ENCODE measurements around the gene PLEKHA5. TPM values are rescaled to one million over a fixed set of nuclear protein-coding genes. Genes with fewer than 3 reads are reported as not detected.

Gene PLEKHA5
- polyA plus RNA-seq, 1 of the 3 experiments (the other 2 are of a cell fraction): 7.1 TPM

DNA sequence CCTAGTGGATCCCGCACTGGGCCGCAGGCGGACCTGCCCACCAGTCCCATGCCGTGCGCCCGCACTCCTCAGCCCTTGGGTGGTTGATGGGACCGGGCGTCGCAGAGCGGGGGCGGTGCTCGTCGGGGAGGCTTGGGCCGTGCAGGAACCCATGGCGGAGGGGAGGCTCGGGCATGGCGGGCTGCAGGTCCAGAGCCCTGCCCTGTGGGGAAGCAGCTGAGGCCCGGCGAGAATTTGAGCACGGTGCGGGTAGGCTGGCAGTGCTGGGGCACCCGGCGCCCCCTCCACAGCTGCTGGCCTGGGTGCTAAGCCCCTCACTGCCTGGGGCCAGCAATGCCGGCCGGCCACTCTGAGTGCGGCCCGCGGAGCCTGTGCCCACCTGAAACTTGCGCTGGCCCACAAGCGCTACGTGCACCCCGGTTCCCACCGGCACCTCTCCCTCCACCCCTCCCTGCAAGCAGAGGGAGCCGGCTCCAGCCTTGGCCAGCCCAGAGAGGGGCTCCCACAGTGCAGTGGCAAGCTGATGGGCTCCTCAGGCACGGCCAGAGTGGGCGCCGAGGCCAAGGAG, 100.8 kb downstream of the PLEKHA5 start:
- ChIA-PET POLR2A (no interaction called here), CTCF (no interaction called here)
- DNase-seq: no peak
- Histone ChIP-seq H3K4me3 (ENCODE audit: low read depth in 2 of 2, low read length in 1 of 2) (no peak overlapping the region), H3K36me3 (replicated peaks in 1 of 2; ENCODE audit: control insufficient read depth in 1 of 2, insufficient read depth in 2 of 2, low read length in 1 of 2) (peaks cover 0 to 4% of the 10 kb centered on the region in 2 experiments), H3K4me2 (no peak overlapping the region), H3K79me2 (ENCODE audit: insufficient read depth) (no peaks in the 10 kb centered on the region), H2AFZ (ENCODE audit: low read depth) (no peak overlapping the region), H3K4me1 (ENCODE audit: control insufficient read depth in 1 of 2, insufficient read depth in 2 of 2, low read depth in 1 of 2, low read length in 1 of 2) (peaks cover 11 to 19% of the 10 kb centered on the region in 2 experiments; a peak in 3 of 4 replicates), H3K27ac (ENCODE audit: low read depth in 2 of 2, low read length in 1 of 2) (no peak overlapping the region), H4K20me1 (ENCODE audit: insufficient read depth) (no peaks in the 10 kb centered on the region), H3K27me3 (ENCODE audit: insufficient read depth) (no peaks in the 10 kb centered on the region), H3K9me2 (no peaks in the 10 kb centered on the region), H3K9ac (no peak overlapping the region), H3K9me3 (no peaks in the 10 kb centered on the region), H3F3A (replicated peaks; ENCODE audit: insufficient read depth) (peaks cover 3% of the 10 kb centered on the region)
- TF ChIP-seq CHD2 (IDR thresholded peaks at IDR 0.05; ENCODE audit: low read length, partially characterized antibody): no peak
- TF ChIP-seq RCOR1 (IDR thresholded peaks at IDR 0.05; ENCODE audit: low read length): no peak
- TF ChIP-seq, protein P1, sequence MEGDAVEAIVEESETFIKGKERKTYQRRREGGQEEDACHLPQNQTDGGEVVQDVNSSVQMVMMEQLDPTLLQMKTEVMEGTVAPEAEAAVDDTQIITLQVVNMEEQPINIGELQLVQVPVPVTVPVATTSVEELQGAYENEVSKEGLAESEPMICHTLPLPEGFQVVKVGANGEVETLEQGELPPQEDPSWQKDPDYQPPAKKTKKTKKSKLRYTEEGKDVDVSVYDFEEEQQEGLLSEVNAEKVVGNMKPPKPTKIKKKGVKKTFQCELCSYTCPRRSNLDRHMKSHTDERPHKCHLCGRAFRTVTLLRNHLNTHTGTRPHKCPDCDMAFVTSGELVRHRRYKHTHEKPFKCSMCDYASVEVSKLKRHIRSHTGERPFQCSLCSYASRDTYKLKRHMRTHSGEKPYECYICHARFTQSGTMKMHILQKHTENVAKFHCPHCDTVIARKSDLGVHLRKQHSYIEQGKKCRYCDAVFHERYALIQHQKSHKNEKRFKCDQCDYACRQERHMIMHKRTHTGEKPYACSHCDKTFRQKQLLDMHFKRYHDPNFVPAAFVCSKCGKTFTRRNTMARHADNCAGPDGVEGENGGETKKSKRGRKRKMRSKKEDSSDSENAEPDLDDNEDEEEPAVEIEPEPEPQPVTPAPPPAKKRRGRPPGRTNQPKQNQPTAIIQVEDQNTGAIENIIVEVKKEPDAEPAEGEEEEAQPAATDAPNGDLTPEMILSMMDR (IDR thresholded peaks at IDR 0.05): no peak
- TF ChIP-seq YY1 (IDR thresholded peaks at IDR 0.05; ENCODE audit: low read depth): no peak
- no peak for TF ChIP-seq SMC3 (IDR thresholded peaks at IDR 0.05; ENCODE audit: low read depth, low read length)
- TF ChIP-seq, protein P2, sequence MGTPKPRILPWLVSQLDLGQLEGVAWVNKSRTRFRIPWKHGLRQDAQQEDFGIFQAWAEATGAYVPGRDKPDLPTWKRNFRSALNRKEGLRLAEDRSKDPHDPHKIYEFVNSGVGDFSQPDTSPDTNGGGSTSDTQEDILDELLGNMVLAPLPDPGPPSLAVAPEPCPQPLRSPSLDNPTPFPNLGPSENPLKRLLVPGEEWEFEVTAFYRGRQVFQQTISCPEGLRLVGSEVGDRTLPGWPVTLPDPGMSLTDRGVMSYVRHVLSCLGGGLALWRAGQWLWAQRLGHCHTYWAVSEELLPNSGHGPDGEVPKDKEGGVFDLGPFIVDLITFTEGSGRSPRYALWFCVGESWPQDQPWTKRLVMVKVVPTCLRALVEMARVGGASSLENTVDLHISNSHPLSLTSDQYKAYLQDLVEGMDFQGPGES (IDR thresholded peaks at IDR 0.05; ENCODE audit: low read depth, low read length): no peak
- no peak for TF ChIP-seq FOSL2 (IDR thresholded peaks at IDR 0.05; ENCODE audit: borderline replicate concordance, low read depth)
- no peak for TF ChIP-seq FOXJ3 (CRISPR knock-in tag; IDR thresholded peaks at IDR 0.05)
- no peak for TF ChIP-seq RAD21 (IDR thresholded peaks at IDR 0.05; ENCODE audit: low read length)
- no peak for TF ChIP-seq NFIC (IDR thresholded peaks at IDR 0.05; ENCODE audit: borderline replicate concordance)
- 90% methylated on average over 10 of the region's 37 CpGs for WGBS (ENCODE audit: low lambda C conversion rate)

DNA sequence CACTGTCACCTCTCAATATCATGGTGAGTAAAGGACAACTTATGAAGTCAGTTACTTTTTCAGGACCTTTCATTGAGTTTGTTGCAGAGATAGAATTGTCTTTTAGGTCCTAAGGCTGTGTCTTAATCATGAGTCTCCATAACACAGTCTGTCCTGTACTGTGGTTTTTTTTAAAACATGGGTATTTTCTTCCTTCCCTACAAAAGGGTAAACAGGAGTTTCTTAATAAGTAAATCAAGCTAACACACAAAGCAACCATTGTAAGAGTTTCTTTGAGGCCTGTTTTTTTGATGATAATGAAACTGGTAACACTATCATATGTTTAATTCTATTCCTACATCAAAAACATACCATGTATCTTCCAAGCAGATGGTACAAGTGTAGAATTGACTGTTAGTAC, 101.4 kb downstream of the PLEKHA5 start:
- peaks cover 0 to 4% of the 10 kb centered on the region in 2 experiments for H3K36me3 ChIP-seq (replicated peaks in 1 of 2; ENCODE audit: control insufficient read depth in 1 of 2, insufficient read depth in 2 of 2, low read length in 1 of 2)
- no peaks in the 10 kb centered on the region for H3K27me3 ChIP-seq (ENCODE audit: insufficient read depth)
- ChIA-PET POLR2A (no interaction called here), CTCF (no interaction called here)
- peaks cover 3% of the 10 kb centered on the region for H3F3A ChIP-seq (replicated peaks; ENCODE audit: insufficient read depth)
- no peak overlapping the region for H3K9ac ChIP-seq
- H3K9me3 ChIP-seq: no peaks in the 10 kb centered on the region
- H3K79me2 ChIP-seq (ENCODE audit: insufficient read depth): no peaks in the 10 kb centered on the region
- peaks cover 13 to 21% of the 10 kb centered on the region in 2 experiments; a peak in 3 of 4 replicates for H3K4me1 ChIP-seq (ENCODE audit: control insufficient read depth in 1 of 2, insufficient read depth in 2 of 2, low read depth in 1 of 2, low read length in 1 of 2)
- no peak overlapping the region for H3K4me2 ChIP-seq
- DNase-seq: no peak
- no peak overlapping the region for H3K4me3 ChIP-seq (ENCODE audit: low read depth in 2 of 2, low read length in 1 of 2)
- no peaks in the 10 kb centered on the region for H3K9me2 ChIP-seq
- H2AFZ ChIP-seq (ENCODE audit: low read depth): no peak overlapping the region
- H4K20me1 ChIP-seq (ENCODE audit: insufficient read depth): no peaks in the 10 kb centered on the region
- H3K27ac ChIP-seq (ENCODE audit: low read depth in 2 of 2, low read length in 1 of 2): no peak overlapping the region
- TF ChIP-seq, protein P3, sequence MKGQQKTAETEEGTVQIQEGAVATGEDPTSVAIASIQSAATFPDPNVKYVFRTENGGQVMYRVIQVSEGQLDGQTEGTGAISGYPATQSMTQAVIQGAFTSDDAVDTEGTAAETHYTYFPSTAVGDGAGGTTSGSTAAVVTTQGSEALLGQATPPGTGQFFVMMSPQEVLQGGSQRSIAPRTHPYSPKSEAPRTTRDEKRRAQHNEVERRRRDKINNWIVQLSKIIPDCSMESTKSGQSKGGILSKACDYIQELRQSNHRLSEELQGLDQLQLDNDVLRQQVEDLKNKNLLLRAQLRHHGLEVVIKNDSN (IDR thresholded peaks at IDR 0.05; ENCODE audit: borderline replicate concordance, low read depth): no peak
- TF ChIP-seq MXI1 (IDR thresholded peaks at IDR 0.05; ENCODE audit: low read depth, low read length) (no peak), GABPA (IDR thresholded peaks at IDR 0.05; ENCODE audit: low read depth) (no peak), TAF1 (IDR thresholded peaks at IDR 0.05; ENCODE audit: borderline replicate concordance, low read depth, low read length) (no peak), CHD2 (IDR thresholded peaks at IDR 0.05; ENCODE audit: low read length, partially characterized antibody) (no peak), FOXM1 (IDR thresholded peaks at IDR 0.05; ENCODE audit: low read depth) (no peak), TEAD4 (IDR thresholded peaks at IDR 0.05; ENCODE audit: borderline replicate concordance, insufficient read depth) (no peak)
- TF ChIP-seq, protein P1 (IDR thresholded peaks at IDR 0.05): no peak
- TF ChIP-seq, protein P4, sequence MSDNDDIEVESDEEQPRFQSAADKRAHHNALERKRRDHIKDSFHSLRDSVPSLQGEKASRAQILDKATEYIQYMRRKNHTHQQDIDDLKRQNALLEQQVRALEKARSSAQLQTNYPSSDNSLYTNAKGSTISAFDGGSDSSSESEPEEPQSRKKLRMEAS (IDR thresholded peaks at IDR 0.05; ENCODE audit: low read depth): no peak
- TF ChIP-seq, protein P5, sequence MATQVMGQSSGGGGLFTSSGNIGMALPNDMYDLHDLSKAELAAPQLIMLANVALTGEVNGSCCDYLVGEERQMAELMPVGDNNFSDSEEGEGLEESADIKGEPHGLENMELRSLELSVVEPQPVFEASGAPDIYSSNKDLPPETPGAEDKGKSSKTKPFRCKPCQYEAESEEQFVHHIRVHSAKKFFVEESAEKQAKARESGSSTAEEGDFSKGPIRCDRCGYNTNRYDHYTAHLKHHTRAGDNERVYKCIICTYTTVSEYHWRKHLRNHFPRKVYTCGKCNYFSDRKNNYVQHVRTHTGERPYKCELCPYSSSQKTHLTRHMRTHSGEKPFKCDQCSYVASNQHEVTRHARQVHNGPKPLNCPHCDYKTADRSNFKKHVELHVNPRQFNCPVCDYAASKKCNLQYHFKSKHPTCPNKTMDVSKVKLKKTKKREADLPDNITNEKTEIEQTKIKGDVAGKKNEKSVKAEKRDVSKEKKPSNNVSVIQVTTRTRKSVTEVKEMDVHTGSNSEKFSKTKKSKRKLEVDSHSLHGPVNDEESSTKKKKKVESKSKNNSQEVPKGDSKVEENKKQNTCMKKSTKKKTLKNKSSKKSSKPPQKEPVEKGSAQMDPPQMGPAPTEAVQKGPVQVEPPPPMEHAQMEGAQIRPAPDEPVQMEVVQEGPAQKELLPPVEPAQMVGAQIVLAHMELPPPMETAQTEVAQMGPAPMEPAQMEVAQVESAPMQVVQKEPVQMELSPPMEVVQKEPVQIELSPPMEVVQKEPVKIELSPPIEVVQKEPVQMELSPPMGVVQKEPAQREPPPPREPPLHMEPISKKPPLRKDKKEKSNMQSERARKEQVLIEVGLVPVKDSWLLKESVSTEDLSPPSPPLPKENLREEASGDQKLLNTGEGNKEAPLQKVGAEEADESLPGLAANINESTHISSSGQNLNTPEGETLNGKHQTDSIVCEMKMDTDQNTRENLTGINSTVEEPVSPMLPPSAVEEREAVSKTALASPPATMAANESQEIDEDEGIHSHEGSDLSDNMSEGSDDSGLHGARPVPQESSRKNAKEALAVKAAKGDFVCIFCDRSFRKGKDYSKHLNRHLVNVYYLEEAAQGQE (IDR thresholded peaks at IDR 0.05; ENCODE audit: low read depth, low read length): no peak
